ENCODE results near the gene DACH2. TPM values are rescaled to one million over a fixed set of nuclear protein-coding genes. Genes with fewer than 3 reads are reported as not detected.

The DACH2 gene
- total and polyA plus RNA-seq, 12 donors = not detected

DNA sequence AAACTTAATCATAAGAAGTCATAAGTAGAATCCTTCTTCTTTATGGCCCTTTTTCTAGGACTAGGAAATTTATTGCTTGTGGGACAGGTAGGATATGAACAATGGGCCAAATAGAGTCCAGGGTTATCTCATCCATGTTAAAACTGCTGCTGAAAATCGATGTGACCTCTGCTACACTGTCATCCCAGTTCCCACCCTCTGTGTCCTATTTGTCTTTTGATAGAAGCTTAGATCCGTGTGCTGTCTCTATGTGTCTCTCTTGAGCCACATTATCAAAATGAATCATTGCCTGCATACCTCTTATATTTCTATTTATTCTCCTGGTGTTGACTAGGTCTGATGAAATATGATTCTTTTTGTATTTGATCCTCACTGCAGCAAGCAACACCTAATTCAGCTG is 661.4 kb downstream of the DACH2 start:
- intact Hi-C loops (cut with DNase I) = loop anchor here in 1 of 10 donors (10.0 kb wide), 1 partner anchor 495 kb away; no protein-coding TSS in a partner anchor
- ATAC-seq (no peak), DNase-seq (no peak)
- TF ChIP-seq, protein P1, sequence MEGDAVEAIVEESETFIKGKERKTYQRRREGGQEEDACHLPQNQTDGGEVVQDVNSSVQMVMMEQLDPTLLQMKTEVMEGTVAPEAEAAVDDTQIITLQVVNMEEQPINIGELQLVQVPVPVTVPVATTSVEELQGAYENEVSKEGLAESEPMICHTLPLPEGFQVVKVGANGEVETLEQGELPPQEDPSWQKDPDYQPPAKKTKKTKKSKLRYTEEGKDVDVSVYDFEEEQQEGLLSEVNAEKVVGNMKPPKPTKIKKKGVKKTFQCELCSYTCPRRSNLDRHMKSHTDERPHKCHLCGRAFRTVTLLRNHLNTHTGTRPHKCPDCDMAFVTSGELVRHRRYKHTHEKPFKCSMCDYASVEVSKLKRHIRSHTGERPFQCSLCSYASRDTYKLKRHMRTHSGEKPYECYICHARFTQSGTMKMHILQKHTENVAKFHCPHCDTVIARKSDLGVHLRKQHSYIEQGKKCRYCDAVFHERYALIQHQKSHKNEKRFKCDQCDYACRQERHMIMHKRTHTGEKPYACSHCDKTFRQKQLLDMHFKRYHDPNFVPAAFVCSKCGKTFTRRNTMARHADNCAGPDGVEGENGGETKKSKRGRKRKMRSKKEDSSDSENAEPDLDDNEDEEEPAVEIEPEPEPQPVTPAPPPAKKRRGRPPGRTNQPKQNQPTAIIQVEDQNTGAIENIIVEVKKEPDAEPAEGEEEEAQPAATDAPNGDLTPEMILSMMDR (IDR thresholded peaks at IDR 0.05) = no peak
- H3K4me1 ChIP-seq = no peaks in the 10 kb centered on the region
- no peaks in the 10 kb centered on the region for H3K36me3 ChIP-seq
- H3K27ac ChIP-seq = no peak overlapping the region
- H3K27me3 ChIP-seq = peaks cover 0 to 4% (median 0%) of the 10 kb centered on the region in 7 donors
- H3K9me3 ChIP-seq = peaks cover 0 to 14% (median 0%) of the 10 kb centered on the region in 11 donors
- 56 to 60% methylated on average over 2 of the region's 2 CpGs for WGBS, 2 donors
- H3K4me3 ChIP-seq = no peak overlapping the region

DNA sequence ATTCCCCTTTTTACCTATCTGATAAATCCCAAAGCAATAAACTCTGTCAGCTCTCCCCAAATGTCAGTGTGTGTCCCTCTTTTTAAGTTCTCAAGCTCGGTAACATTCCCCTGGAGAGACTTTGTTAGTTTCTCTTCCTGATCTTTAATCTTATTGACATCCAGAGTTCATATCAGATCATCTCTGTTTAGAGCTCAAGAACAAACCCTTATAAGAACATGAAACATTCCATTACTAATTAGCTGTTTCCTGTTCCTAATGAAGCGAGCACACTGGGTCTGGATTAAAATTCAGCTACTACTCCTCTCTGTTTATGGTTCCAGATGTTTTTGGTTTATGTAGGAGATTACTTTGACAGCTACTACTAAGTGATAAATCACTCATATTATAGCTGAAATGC is 681.5 kb downstream of the DACH2 start:
- intact Hi-C loops (cut with DNase I) = no loop called here

DNA sequence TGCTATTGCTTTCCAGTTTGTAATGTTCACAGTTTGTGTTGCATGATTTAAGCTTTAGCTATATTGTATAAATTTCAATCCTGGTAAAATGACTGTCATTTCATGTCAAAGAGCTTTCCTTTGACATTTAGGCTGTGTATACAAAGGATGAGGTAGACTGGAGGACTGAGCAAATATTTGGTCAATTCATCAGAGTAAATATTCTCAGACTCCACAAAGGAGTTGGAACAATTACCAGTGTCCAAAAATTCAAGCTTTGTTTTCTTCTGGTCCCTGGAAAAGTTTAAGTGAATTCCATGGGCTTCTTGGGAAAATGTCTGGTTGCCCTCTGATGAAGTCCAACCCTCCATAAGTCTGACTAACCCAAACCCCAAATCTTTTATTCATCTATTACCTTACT is 682.4 kb downstream of the DACH2 start:
- no peaks in the 10 kb centered on the region for H3K36me3 ChIP-seq
- intact Hi-C loops (cut with DNase I) = no loop called here
- no peak overlapping the region for H3K27ac ChIP-seq
- TF ChIP-seq, protein P1 (IDR thresholded peaks at IDR 0.05) = no peak
- H3K4me1 ChIP-seq = no peaks in the 10 kb centered on the region
- no peaks in the 10 kb centered on the region for H3K9me3 ChIP-seq
- no peaks in the 10 kb centered on the region for H3K27me3 ChIP-seq
- DNase-seq (no peak), ATAC-seq (no peak)
- no peak overlapping the region for H3K4me3 ChIP-seq

More for the DNA sequence above, 681.5 kb downstream of the DACH2 start:
- 34 to 56% methylated on average over 2 of the region's 2 CpGs for WGBS, 2 donors
- no peak overlapping the region for H3K27ac ChIP-seq
- DNase-seq (no peak), ATAC-seq (no peak)
- H3K4me3 ChIP-seq = no peak overlapping the region
- H3K9me3 ChIP-seq = peaks cover 0 to 8% (median 0%) of the 10 kb centered on the region in 11 donors
- no peaks in the 10 kb centered on the region for H3K27me3 ChIP-seq
- no peaks in the 10 kb centered on the region for H3K36me3 ChIP-seq
- H3K4me1 ChIP-seq = no peaks in the 10 kb centered on the region
- TF ChIP-seq, protein P1 (IDR thresholded peaks at IDR 0.05) = no peak

DNA sequence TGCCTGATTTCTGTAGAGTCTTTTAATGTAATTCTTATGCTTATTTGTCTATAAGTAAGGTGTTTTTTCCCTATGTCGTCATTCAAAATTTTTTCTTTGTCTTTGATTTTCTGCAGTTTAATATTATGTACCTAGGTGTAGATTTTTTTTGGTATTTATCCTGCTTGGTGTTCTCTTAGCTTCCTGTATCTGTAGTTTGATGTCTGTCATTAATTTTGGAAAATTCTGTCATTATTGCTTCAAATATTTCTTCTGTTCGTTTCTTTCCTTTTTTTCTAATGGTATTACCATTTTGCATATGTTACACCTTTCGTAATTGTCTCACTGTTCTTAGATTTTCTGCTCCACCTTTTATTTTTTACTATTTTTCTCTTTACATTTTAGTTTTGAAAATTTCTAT is 696.9 kb downstream of the DACH2 start:
- TF ChIP-seq, protein P1 (IDR thresholded peaks at IDR 0.05) = no peak
- no peak for ATAC-seq
- WGBS, 2 donors = 43 to 52% methylated on average over 3 of the region's 3 CpGs

More for the DNA sequence above, 696.9 kb downstream of the DACH2 start:
- Histone ChIP-seq H3K27me3 (peaks cover 0 to 7% (median 0%) of the 10 kb centered on the region in 7 donors), H3K4me3 (no peak overlapping the region), H3K27ac (no peak overlapping the region), H3K9me3 (peaks cover 0 to 7% (median 0%) of the 10 kb centered on the region in 11 donors), H3K4me1 (no peaks in the 10 kb centered on the region), H3K36me3 (no peaks in the 10 kb centered on the region)
- intact Hi-C loops (cut with DNase I) = no loop called here
- no peak for DNase-seq

Other genes with a start within 250 kb of the DACH2 start
- 10 to 100 TPM in 9 of 10 donors, 1 to 10 TPM in 1; 9.9 to 16.7 (median 12.8) TPM for gene CHM, start 100.9 kb upstream of the DACH2 start, total RNA-seq
- gene CHM, start 100.9 kb upstream of the DACH2 start, polyA plus RNA-seq = 1 to 10 TPM; 5.9 to 6.1 TPM